Gastroesophageal sphincter (tissue), 4 donors: ENCODE measurements around the gene C4orf50. TPM values are rescaled to one million over a fixed set of nuclear protein-coding genes. Genes with fewer than 3 reads are reported as not detected.

Experiments used
- ATAC-seq: fragments of 150-250 bp; one replicate; pipeline ENCODE4 v1.9.1; 2016; ENCODE audit warnings: mild to moderate bottlenecking, moderate library complexity
- H3K27ac ChIP-seq, 4 donors: fragments of 200-600 bp; sonication (generic) in 3 of 4; 1 replicate in 3 of 4; 2 replicates in 1 of 4; pipeline ENCODE4 v1.5.1; 2016 to 2019
- H3K27me3 ChIP-seq: fragments of 200-600 bp; sonication (generic); one replicate; pipeline ENCODE4 v1.5.1; 2019
- H3K36me3 ChIP-seq, 2 donors: fragments of 200-600 bp; sonication (generic); one replicate each; pipeline ENCODE4 v1.5.1; 2019; ENCODE audit warnings: control low read depth in 1 of 2
- H3K4me1 ChIP-seq, 3 donors: fragments of 200-600 bp; sonication (generic); 1 replicate in 2 of 3; 2 replicates in 1 of 3; pipeline ENCODE4 v1.5.1; 2016 to 2019; ENCODE audit warnings: control low read depth in 2 of 3
- H3K4me3 ChIP-seq, 2 donors: fragments of 200-600 bp; sonication (generic); one replicate each; pipeline ENCODE4 v1.5.1; 2019; ENCODE audit warnings: mild to moderate bottlenecking in 1 of 2, moderate library complexity in 1 of 2
- H3K9me3 ChIP-seq, 3 donors: fragments of 200-600 bp; sonication (generic); one replicate each; pipeline ENCODE4 v1.5.1; 2017 to 2019; ENCODE audit warnings: control low read depth in 2 of 3
- EP300 ChIP-seq: sonication (generic); formaldehyde crosslinking; IDR thresholded peaks from one replicate; pipeline ENCODE4 v1.6.1; 2017; ENCODE audit warnings: antibody characterized with exemption, mild to moderate bottlenecking
- POLR2A ChIP-seq, 2 donors: fragments of 450-650 bp; IDR thresholded peaks; one replicate each; pipeline ENCODE4 v1.6.1; 2017; ENCODE audit warnings: antibody characterized with exemption in 2 of 2, mild to moderate bottlenecking in 2 of 2, moderate library complexity in 1 of 2
- POLR2AphosphoS5 ChIP-seq: sonication (generic); formaldehyde crosslinking; IDR thresholded peaks from one replicate; pipeline ENCODE4 v1.6.1; 2017; ENCODE audit warnings: antibody characterized with exemption
- WGBS, 2 donors: methylation state at CpG; one replicate each; pipeline ENCODE4 v1.1.5; 2018; ENCODE audit warnings: low coverage in 1 of 2; 5-methylcytosine and 5-hydroxymethylcytosine counted together
- total RNA-seq, 4 donors: library from RNA; depleted of rRNA; stranded (reverse); fragments of >200 nt; gene quantifications; one replicate each; pipeline ENCODE4 v1.1.0, GENCODE V29; 2016
- TF ChIP-seq, protein P1 (sequence below), 4 experiments: fragments of 200-600 bp in 2 of 4; fragments of 450-650 bp in 2 of 4; sonication (generic) in 1 of 4; IDR thresholded peaks; one replicate each; pipeline ENCODE4 v1.5.1; 2017 to 2019; ENCODE audit warnings: antibody characterized with exemption in 4 of 4, mild to moderate bottlenecking in 2 of 4, moderate library complexity in 2 of 4

C4orf50 gene
- total RNA-seq, 4 donors from 2014 or later, result under 0.01 to 0.25 (median 0.12) TPM

DNA sequence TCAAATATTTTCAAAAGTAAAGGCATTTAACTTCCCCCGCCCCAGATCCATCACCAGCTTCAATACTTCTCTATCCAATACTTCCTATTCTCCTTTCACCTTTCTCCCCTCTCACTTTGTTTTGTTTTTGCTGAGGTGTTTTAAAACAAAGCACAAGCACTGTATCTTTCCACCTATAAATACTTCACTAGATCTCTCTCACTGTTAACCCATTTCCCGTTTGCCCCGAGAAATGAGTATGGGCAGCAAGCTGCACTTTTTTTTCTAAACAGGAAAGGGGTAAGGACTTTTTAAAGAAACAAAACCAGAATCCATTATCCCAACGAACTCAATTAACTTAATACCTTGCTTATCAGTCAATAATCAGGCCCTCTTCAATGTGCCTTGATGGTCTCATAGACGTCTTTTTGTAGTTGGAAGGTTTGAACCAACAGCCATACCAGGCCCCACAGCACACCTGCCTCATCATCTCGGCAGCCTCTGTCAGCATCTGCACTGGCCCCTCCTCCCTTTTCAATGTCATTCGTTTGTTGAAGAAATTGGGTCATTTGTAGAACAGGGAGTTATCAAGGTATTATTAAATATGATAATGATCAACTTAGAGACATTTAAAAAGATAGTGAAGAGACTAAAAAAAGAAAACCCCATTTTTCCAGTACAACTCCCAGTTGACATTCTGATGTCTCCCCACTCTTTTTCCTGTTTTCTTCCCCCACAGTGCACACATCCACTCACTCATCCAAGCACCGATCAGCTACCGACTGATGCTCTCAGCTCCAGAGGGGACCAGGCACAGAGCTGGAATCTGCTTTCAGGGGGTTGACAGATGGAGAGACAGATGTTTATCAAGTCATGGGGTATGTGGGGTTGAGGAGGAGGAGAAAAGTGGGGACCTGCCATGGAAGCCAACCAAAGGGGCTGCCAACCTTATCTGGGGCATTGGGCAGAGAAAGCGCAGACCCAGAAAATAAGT, 151.1 kb downstream of the C4orf50 start:
- no peak for ATAC-seq
- no peaks in the 10 kb centered on the region for H3K9me3 ChIP-seq
- H3K27ac ChIP-seq, result no peak overlapping the region
- H3K27me3 ChIP-seq, result peaks cover 18% of the 10 kb centered on the region
- no peaks in the 10 kb centered on the region for H3K36me3 ChIP-seq
- TF ChIP-seq EP300, result no peak
- no peak for TF ChIP-seq POLR2AphosphoS5
- TF ChIP-seq, protein P1, sequence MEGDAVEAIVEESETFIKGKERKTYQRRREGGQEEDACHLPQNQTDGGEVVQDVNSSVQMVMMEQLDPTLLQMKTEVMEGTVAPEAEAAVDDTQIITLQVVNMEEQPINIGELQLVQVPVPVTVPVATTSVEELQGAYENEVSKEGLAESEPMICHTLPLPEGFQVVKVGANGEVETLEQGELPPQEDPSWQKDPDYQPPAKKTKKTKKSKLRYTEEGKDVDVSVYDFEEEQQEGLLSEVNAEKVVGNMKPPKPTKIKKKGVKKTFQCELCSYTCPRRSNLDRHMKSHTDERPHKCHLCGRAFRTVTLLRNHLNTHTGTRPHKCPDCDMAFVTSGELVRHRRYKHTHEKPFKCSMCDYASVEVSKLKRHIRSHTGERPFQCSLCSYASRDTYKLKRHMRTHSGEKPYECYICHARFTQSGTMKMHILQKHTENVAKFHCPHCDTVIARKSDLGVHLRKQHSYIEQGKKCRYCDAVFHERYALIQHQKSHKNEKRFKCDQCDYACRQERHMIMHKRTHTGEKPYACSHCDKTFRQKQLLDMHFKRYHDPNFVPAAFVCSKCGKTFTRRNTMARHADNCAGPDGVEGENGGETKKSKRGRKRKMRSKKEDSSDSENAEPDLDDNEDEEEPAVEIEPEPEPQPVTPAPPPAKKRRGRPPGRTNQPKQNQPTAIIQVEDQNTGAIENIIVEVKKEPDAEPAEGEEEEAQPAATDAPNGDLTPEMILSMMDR (IDR thresholded peaks at IDR 0.05), result no peak
- no peak for TF ChIP-seq POLR2A (IDR thresholded peaks at IDR 0.05)
- WGBS, 2 donors, result 77 to 83% methylated on average over 5 to 8 of the region's 10 CpGs
- H3K4me3 ChIP-seq, result no peak overlapping the region
- no peaks in the 10 kb centered on the region for H3K4me1 ChIP-seq

DNA sequence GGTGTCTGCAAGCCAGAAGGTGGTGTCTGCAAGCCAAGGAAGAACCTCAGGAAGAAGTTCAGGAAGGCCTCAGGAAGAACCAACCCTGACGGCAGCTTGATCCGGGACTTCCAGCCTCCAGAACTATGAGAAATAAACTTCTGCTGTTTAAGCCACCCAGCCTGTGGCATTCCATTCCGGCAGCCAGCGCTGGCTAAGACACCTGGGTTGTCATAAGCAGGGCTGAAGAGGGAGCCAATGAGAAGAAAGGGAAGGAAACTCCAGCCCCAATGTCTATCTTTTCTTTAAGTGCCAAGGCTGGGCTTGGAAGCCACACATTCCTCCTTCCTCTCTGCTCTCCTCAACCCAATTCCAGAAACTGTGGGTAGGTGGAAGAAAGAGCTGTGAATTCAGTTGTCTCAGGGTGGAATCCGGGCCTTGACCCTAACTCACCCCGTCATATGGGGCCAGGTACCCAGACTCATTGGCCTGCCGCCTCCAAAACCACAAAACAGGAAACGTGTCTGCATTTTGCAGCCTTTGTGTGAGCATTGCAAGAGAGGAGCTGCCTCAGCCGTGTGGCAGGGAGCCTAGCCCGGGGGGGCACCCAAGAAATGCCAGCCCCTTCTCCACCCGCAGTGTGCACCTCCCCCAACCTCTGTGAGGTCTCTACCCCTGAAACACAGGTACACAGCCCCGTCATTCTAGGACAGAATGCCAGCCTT, 152.2 kb downstream of the C4orf50 start:
- ATAC-seq, result no peak
- Histone ChIP-seq H3K9me3 (no peaks in the 10 kb centered on the region), H3K36me3 (no peaks in the 10 kb centered on the region), H3K4me1 (no peaks in the 10 kb centered on the region), H3K4me3 (no peak overlapping the region), H3K27ac (no peak overlapping the region), H3K27me3 (peaks cover 16% of the 10 kb centered on the region)
- WGBS, 2 donors, result 77 to 89% methylated on average over 6 of the region's 12 CpGs
- TF ChIP-seq POLR2AphosphoS5 (no peak), EP300 (no peak)

DNA sequence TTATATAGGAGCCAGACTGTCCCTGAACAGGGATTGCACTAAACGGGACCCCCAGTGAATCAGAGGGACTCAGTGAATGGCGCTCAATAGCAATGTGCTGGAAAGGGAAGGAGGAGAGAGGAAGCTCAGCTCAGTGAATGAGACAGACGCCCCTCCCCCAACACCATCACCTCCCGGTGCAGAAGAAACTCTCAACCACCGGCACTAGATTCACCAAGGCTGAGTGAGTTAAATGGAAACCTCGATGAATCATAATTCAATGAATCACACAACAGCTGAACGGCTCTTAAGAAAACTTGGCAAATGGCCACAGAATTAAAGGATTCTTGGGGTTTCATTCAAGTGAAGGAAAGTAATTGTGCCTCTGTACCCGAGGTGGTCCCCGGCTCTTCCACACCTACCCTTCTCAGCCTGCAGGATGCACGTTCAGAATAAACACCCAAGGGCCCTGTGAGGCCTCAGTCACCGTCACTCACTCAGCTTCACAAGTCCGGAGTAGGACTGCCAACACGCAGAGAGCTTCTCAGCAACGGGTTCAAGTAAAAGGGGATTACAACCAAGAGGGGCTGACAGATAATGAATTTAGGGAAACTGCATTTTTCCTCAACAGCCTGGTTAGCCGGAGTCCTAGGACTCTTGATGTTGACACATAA, 154.6 kb downstream of the C4orf50 start:
- H3K9me3 ChIP-seq, result no peaks in the 10 kb centered on the region
- H3K27ac ChIP-seq, result no peak overlapping the region
- no peak for TF ChIP-seq POLR2AphosphoS5
- no peak for TF ChIP-seq EP300
- TF ChIP-seq, protein P1 (IDR thresholded peaks at IDR 0.05), result no peak
- TF ChIP-seq POLR2A (IDR thresholded peaks at IDR 0.05), result no peak
- H3K4me1 ChIP-seq, result no peaks in the 10 kb centered on the region
- no peak for ATAC-seq
- peaks cover 19% of the 10 kb centered on the region for H3K27me3 ChIP-seq
- H3K4me3 ChIP-seq, result no peak overlapping the region
- H3K36me3 ChIP-seq, result no peaks in the 10 kb centered on the region
- 17 to 39% methylated on average over 6 to 13 of the region's 15 CpGs for WGBS, 2 donors

DNA sequence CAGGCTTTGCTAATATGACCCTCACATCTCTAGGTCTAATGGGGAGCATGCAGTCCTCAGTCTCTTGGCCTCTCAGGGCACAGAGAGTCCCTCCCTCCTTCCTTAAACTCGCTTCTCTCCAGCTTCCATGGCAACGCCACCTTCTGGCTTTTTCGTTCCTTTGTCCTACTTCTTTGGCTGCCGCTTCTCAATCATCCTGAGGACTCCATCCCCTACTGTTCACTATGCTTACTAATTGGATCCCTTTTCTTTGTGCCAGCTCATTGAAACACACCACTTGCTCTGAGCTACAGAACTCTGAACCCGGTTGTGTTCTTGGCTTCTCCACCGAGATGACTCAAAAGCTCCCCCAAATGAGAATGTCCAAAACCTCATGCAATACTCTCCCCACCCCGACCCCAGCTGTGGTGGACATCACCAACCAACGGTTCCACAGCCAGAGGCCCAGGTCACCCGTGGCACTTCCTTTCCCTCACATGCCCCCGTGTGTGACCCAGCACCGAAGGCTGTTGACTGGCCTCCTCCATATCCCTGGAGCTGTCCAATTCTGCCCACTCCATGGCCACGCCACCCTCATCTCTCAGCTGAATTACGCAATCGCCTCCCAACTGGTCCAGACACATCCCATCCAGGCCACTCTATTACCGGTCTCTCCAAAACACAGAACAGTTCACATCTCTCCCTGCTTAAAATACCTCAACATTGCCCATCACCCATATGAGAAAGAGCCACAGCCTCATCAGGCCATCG, 160.0 kb downstream of the C4orf50 start:
- no peak overlapping the region for H3K27ac ChIP-seq
- H3K4me3 ChIP-seq, result no peak overlapping the region
- H3K9me3 ChIP-seq, result no peaks in the 10 kb centered on the region
- peaks cover 24% of the 10 kb centered on the region for H3K27me3 ChIP-seq
- 82 to 85% methylated on average over 11 to 14 of the region's 16 CpGs for WGBS, 2 donors
- no peaks in the 10 kb centered on the region for H3K4me1 ChIP-seq
- ATAC-seq, result no peak
- TF ChIP-seq POLR2AphosphoS5, result no peak
- TF ChIP-seq, protein P1 (IDR thresholded peaks at IDR 0.05), result no peak
- no peak for TF ChIP-seq EP300
- no peak for TF ChIP-seq POLR2A (IDR thresholded peaks at IDR 0.05)
- no peaks in the 10 kb centered on the region for H3K36me3 ChIP-seq
